B cell (primary cell): ENCODE results near the gene C1QA. TPM values are rescaled to one million over a fixed set of nuclear protein-coding genes. Genes with fewer than 3 reads are reported as not detected.

Source experiments
- ATAC-seq: fragments of 200-7000 bp; cut with Tn5 transposase; one replicate; pipeline ENCODE4 v1.10.0; 2021; ENCODE audit warnings: low read depth, mild to moderate bottlenecking, moderate number of reproducible peaks, moderate library complexity
- CTCF ChIA-PET: fragments of 350-600 bp; sonication (Branson Sonifier 250); formaldehyde crosslinking; loops from one replicate; lab custom pipeline; 2021; ENCODE audit warnings: antibody characterized with exemption, inconsistent platforms; lab: Charles Lee
- POLR2A ChIA-PET: fragments of 350-600 bp; sonication (Branson Sonifier 250); formaldehyde crosslinking; loops from one replicate; lab custom pipeline; 2021; ENCODE audit warnings: antibody characterized with exemption; lab: Charles Lee
- DNase-seq: peaks from one replicate; pipeline ENCODE4 v3.0.0; 2013
- H2AFZ ChIP-seq: 2 replicates; pipeline ENCODE4 v1.6.1; 2012; ENCODE audit warnings: mild to moderate bottlenecking, low read depth, low read length; ENCODE audit not compliant: insufficient read depth, poor library complexity, severe bottlenecking
- H3K27ac ChIP-seq, 2 donors: 1 replicate in 1 of 2; 2 replicates in 1 of 2; pipeline ENCODE4 v1.5.1; 2012 to 2013; ENCODE audit warnings: low read length in 2 of 2, mild to moderate bottlenecking in 2 of 2, moderate library complexity in 1 of 2
- H3K27me3 ChIP-seq, 4 experiments: fragments of 200-600 bp in 1 of 4; sonication (generic) in 1 of 4; replicated peaks in 1 of 4; 1 replicate in 2 of 4; 2 replicates in 2 of 4; pipeline versions ENCODE4 v1.6.1 to v1.7.0; 2013 to 2016; ENCODE audit warnings: low read length in 3 of 4, mild to moderate bottlenecking in 2 of 4, mixed read lengths in 1 of 4, moderate library complexity in 1 of 4; ENCODE audit not compliant: insufficient read depth in 4 of 4, control insufficient read depth in 3 of 4; ENCODE audit errors: control extremely low read depth in 1 of 4
- H3K36me3 ChIP-seq, 2 experiments: replicated peaks in 1 of 2; 1 replicate in 1 of 2; 2 replicates in 1 of 2; pipeline versions ENCODE4 v1.6.1 to v1.7.1; 2013; ENCODE audit warnings: low read length in 1 of 2; ENCODE audit not compliant: insufficient read depth in 2 of 2, control insufficient read depth in 1 of 2; ENCODE audit errors: control extremely low read depth in 1 of 2, extremely low read depth in 1 of 2
- H3K4me1 ChIP-seq, 2 donors: fragments of 200-600 bp in 1 of 2; sonication (generic) in 1 of 2; 1 replicate in 1 of 2; 2 replicates in 1 of 2; pipeline versions ENCODE4 v1.5.1 to v1.6.1; 2013 to 2017; ENCODE audit warnings: low read length in 2 of 2; ENCODE audit not compliant: control insufficient read depth in 2 of 2, insufficient read depth in 2 of 2
- H3K4me2 ChIP-seq: replicated peaks from 2 replicates; pipeline ENCODE3; 2012; ENCODE audit warnings: mild to moderate bottlenecking, low read depth, low read length; ENCODE audit not compliant: poor library complexity, severe bottlenecking
- H3K4me3 ChIP-seq, 5 experiments: fragments of 200-600 bp in 1 of 5; sonication (generic) in 1 of 5; 1 replicate in 3 of 5; 2 replicates in 2 of 5; pipeline versions ENCODE4 v1.5.1 to v1.7.0; 2011 to 2016; ENCODE audit warnings: low read length in 4 of 5, mild to moderate bottlenecking in 4 of 5, low read depth in 2 of 5, control low read depth in 1 of 5, moderate library complexity in 1 of 5; ENCODE audit not compliant: insufficient read depth in 1 of 5; ENCODE audit errors: control extremely low read depth in 1 of 5, extremely low read depth in 1 of 5
- H3K79me2 ChIP-seq: fragments of 200-600 bp; sonication (generic); one replicate; pipeline ENCODE4 v1.6.0; 2016; ENCODE audit warnings: low read length; ENCODE audit not compliant: control insufficient read depth, insufficient read depth
- H3K9ac ChIP-seq: fragments of 200-600 bp; sonication (generic); 2 replicates; pipeline ENCODE4 v1.6.1; 2017; ENCODE audit warnings: mild to moderate bottlenecking, low read length, moderate library complexity
- H3K9me3 ChIP-seq, 3 donors: one replicate each; pipeline versions ENCODE4 v1.6.1 to v1.7.1; 2013; ENCODE audit warnings: low read length in 2 of 3; ENCODE audit not compliant: control insufficient read depth in 2 of 3, insufficient read depth in 1 of 3; ENCODE audit errors: control extremely low read depth in 1 of 3
- H4K20me1 ChIP-seq: 2 replicates; pipeline ENCODE4 v1.6.0; 2012; ENCODE audit warnings: mild to moderate bottlenecking, low read length; ENCODE audit not compliant: insufficient read depth, control insufficient read depth, poor library complexity, severe bottlenecking
- H3K27ac Mint-ChIP-seq: one replicate; pipeline ENCODE4 v1.8.0; 2021; ENCODE audit warnings: mixed read lengths
- H3K27me3 Mint-ChIP-seq: one replicate; pipeline ENCODE4 v1.8.0; 2021; ENCODE audit warnings: mixed read lengths
- H3K4me1 Mint-ChIP-seq: one replicate; pipeline ENCODE4 v1.8.0; 2021; ENCODE audit warnings: mixed read lengths
- H3K4me3 Mint-ChIP-seq: one replicate; pipeline ENCODE4 v1.8.0; 2021; ENCODE audit warnings: mixed read lengths
- H3K9me3 Mint-ChIP-seq: one replicate; pipeline ENCODE4 v1.8.0; 2022; ENCODE audit warnings: mixed read lengths; ENCODE audit not compliant: insufficient read depth
- EZH2 ChIP-seq: IDR thresholded peaks from 2 replicates; pipeline ENCODE4 v1.6.1; 2012; ENCODE audit warnings: borderline replicate concordance, low read depth, mild to moderate bottlenecking, moderate library complexity, low read length; ENCODE audit not compliant: insufficient read depth, poor library complexity, severe bottlenecking
- WGBS: methylation state at CpG from one replicate; pipeline ENCODE4 v1.1.5; 2013; ENCODE audit warnings: missing lambda C conversion rate; ENCODE audit not compliant: insufficient coverage; 5-methylcytosine and 5-hydroxymethylcytosine counted together
- intact Hi-C: fragments of 100-400 bp; cut with micrococcal nuclease; formaldehyde crosslinking; loops from one replicate; pipeline ENCODE4 v1.10.0; 2022
- polyA plus RNA-seq: library from polyadenylated mRNA; depleted of rRNA; stranded (reverse); fragments of >200 nt; gene quantifications from 2 replicates; pipeline ENCODE4 v1.2.3, GENCODE V29; 2012
- total RNA-seq, 2 donors: library from RNA; stranded (reverse); fragments of 120-200 nt in 1 of 2; gene quantifications; 1 replicate in 1 of 2; 2 replicates in 1 of 2; pipeline versions ENCODE4 v1.2.3 to v1.2.4, GENCODE V29; 2013 to 2022
- TF ChIP-seq, protein P1 (sequence below): fragments of 200-600 bp; IDR thresholded peaks from one replicate; pipeline ENCODE4 v1.8.0; 2022; ENCODE audit warnings: antibody characterized with exemption, mild to moderate bottlenecking

The C1QA gene
- total and polyA plus RNA-seq, 2 donors (not counting 1 experiment from before 2014, with no cell fraction given): 0.16 TPM; not detected in 1

GRCh38 chr1:22643381-22643780, 7.0 kb downstream of the C1QA start, which contains the start of gene C1QC:
Gene C1QC, plus strand, starts transcription at chr1:22643633. Its CDS starts 391 bp downstream, at chr1:22644024.
- no peak within 1 kb of the TSS for H3K4me3 Mint-ChIP-seq
- H3K27me3 Mint-ChIP-seq: peaks cover 23% of the 10 kb centered on the region
- ATAC-seq (no peak), DNase-seq (no peak)
- no peaks in the 10 kb centered on the region for H3K4me1 Mint-ChIP-seq
- no peaks in the 10 kb centered on the region for H4K20me1 ChIP-seq
- H3K27ac Mint-ChIP-seq: no peak within 1 kb of the TSS
- WGBS: 63% methylated on average over 6 of the region's 8 CpGs
- H3K9me3 ChIP-seq: no peaks in the 10 kb centered on the region
- no peak within 1 kb of the TSS for H3K4me2 ChIP-seq
- TF ChIP-seq, protein P1, sequence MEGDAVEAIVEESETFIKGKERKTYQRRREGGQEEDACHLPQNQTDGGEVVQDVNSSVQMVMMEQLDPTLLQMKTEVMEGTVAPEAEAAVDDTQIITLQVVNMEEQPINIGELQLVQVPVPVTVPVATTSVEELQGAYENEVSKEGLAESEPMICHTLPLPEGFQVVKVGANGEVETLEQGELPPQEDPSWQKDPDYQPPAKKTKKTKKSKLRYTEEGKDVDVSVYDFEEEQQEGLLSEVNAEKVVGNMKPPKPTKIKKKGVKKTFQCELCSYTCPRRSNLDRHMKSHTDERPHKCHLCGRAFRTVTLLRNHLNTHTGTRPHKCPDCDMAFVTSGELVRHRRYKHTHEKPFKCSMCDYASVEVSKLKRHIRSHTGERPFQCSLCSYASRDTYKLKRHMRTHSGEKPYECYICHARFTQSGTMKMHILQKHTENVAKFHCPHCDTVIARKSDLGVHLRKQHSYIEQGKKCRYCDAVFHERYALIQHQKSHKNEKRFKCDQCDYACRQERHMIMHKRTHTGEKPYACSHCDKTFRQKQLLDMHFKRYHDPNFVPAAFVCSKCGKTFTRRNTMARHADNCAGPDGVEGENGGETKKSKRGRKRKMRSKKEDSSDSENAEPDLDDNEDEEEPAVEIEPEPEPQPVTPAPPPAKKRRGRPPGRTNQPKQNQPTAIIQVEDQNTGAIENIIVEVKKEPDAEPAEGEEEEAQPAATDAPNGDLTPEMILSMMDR: no peak
- no peak for TF ChIP-seq EZH2
- H3K27ac ChIP-seq: no peak within 1 kb of the TSS
- H3K27me3 ChIP-seq: peaks cover 0 to 20% (median 0%) of the 10 kb centered on the region in 4 experiments
- intact Hi-C loops: no loop called here
- H3K36me3 ChIP-seq: no peaks in the 10 kb centered on the region
- H2AFZ ChIP-seq: no peak within 1 kb of the TSS
- CTCF ChIA-PET: interaction anchor here (3.2 kb wide), 1 partner anchor 223 kb away, joined by 26 read pairs; no protein-coding TSS in a partner anchor
- POLR2A ChIA-PET: no interaction called here
- no peak within 1 kb of the TSS for H3K4me3 ChIP-seq
- peaks cover 0 to 4% of the 10 kb centered on the region in 2 donors for H3K4me1 ChIP-seq
- no peaks in the 10 kb centered on the region for H3K9me3 Mint-ChIP-seq
- H3K9ac ChIP-seq: no peak within 1 kb of the TSS
- H3K79me2 ChIP-seq: no peaks in the 10 kb centered on the region

GRCh38 chr1:22643928-22644327, 7.5 kb downstream of the C1QA start:
- Histone ChIP-seq H3K4me1 (peaks cover 0 to 4% of the 10 kb centered on the region in 2 donors), H2AFZ (no peak overlapping the region), H3K27ac (no peak overlapping the region), H3K27me3 (peaks cover 0 to 20% (median 0%) of the 10 kb centered on the region in 4 experiments), H3K9ac (no peak overlapping the region), H3K79me2 (no peaks in the 10 kb centered on the region), H3K4me2 (no peak overlapping the region), H4K20me1 (no peaks in the 10 kb centered on the region), H3K4me3 (no peak overlapping the region), H3K9me3 (no peaks in the 10 kb centered on the region), H3K36me3 (no peaks in the 10 kb centered on the region)
- DNase-seq: no peak
- ChIA-PET POLR2A (no interaction called here), CTCF (interaction anchor here (3.2 kb wide), 1 partner anchor 223 kb away, joined by 26 read pairs; no protein-coding TSS in a partner anchor)
- WGBS: 90% methylated on average over 12 of the region's 12 CpGs
- no peak for ATAC-seq
- Mint-ChIP-seq H3K4me3 (no peak overlapping the region), H3K4me1 (no peaks in the 10 kb centered on the region), H3K9me3 (no peaks in the 10 kb centered on the region), H3K27me3 (peaks cover 23% of the 10 kb centered on the region), H3K27ac (no peak overlapping the region)
- TF ChIP-seq, protein P1: no peak
- no peak for TF ChIP-seq EZH2
- intact Hi-C loops: no loop called here
